H9 (cell line): Measurements from ENCODE around the gene SIDT2. TPM values are rescaled to one million over a fixed set of nuclear protein-coding genes. Genes with fewer than 3 reads are reported as not detected.
"Not testable (repeated sequence)": the region's sequence is repeated elsewhere in the genome, so short reads cannot be mapped to it uniquely, and the experiment has no call there.

Experiments used
- DNase-seq: peaks from one replicate; pipeline ENCODE4 v3.0.0-alpha.2; 2017
- H2AFZ ChIP-seq: one replicate; pipeline ENCODE4 v1.6.1; 2013; ENCODE audit warnings: mild to moderate bottlenecking, low read length, control low read depth, moderate library complexity
- H2AK5ac ChIP-seq: 2 replicates; pipeline ENCODE4 v1.6.1; 2013; ENCODE audit warnings: low read length, control low read depth, mixed read lengths; ENCODE audit not compliant: insufficient read length
- H2BK120ac ChIP-seq: one replicate; pipeline ENCODE4 v1.6.1; 2013; ENCODE audit warnings: low read depth, mild to moderate bottlenecking, low read length, control low read depth, inconsistent platforms; ENCODE audit not compliant: poor library complexity, severe bottlenecking
- H2BK12ac ChIP-seq: 2 replicates; pipeline ENCODE4 v1.6.1; 2013; ENCODE audit warnings: low read length, control low read depth, mixed read lengths, low read depth; ENCODE audit not compliant: insufficient read length
- H2BK15ac ChIP-seq: 2 replicates; pipeline ENCODE4 v1.6.1; 2013; ENCODE audit warnings: low read depth, low read length, control low read depth
- H2BK20ac ChIP-seq: one replicate; pipeline ENCODE4 v1.6.1; 2013; ENCODE audit warnings: low read depth, mild to moderate bottlenecking, low read length, control low read depth, inconsistent platforms; ENCODE audit not compliant: poor library complexity, severe bottlenecking
- H2BK5ac ChIP-seq: 2 replicates; pipeline ENCODE4 v1.6.1; 2013; ENCODE audit warnings: low read length, control low read depth, mixed read lengths; ENCODE audit not compliant: insufficient read length
- H3K14ac ChIP-seq: 2 replicates; pipeline ENCODE4 v1.6.1; 2013; ENCODE audit warnings: low read length, control low read depth; ENCODE audit not compliant: insufficient read depth
- H3K18ac ChIP-seq: 2 replicates; pipeline ENCODE4 v1.6.1; 2013; ENCODE audit warnings: low read depth, mild to moderate bottlenecking, mixed read lengths, low read length, control low read depth; ENCODE audit not compliant: insufficient read length
- H3K23ac ChIP-seq: 2 replicates; pipeline ENCODE4 v1.6.1; 2013; ENCODE audit warnings: low read length, control low read depth, mixed read lengths, low read depth; ENCODE audit not compliant: insufficient read length
- H3K23me2 ChIP-seq: 2 replicates; pipeline ENCODE4 v1.6.1; 2013; ENCODE audit warnings: low read depth, mild to moderate bottlenecking, mixed read lengths, low read length, control low read depth; ENCODE audit not compliant: insufficient read length, poor library complexity, severe bottlenecking
- H3K27ac ChIP-seq: 2 replicates; pipeline ENCODE4 v1.5.1; 2013; ENCODE audit warnings: low read length, control low read depth, mixed read lengths, low read depth; ENCODE audit not compliant: insufficient read length
- H3K27me3 ChIP-seq: 2 replicates; pipeline ENCODE4 v1.6.1; 2013; ENCODE audit warnings: low read length, control low read depth, inconsistent platforms; ENCODE audit not compliant: insufficient read depth
- H3K4ac ChIP-seq: 2 replicates; pipeline ENCODE4 v1.6.1; 2013; ENCODE audit warnings: low read depth, mild to moderate bottlenecking, control low read depth, inconsistent platforms, low read length, moderate library complexity
- H3K4me1 ChIP-seq: 2 replicates; pipeline ENCODE4 v1.6.1; 2013; ENCODE audit warnings: low read length, control low read depth, inconsistent platforms; ENCODE audit not compliant: insufficient read depth
- H3K4me2 ChIP-seq: 2 replicates; pipeline ENCODE4 v1.6.1; 2013; ENCODE audit warnings: low read length, control low read depth, mixed read lengths; ENCODE audit not compliant: insufficient read length, insufficient read depth
- H3K56ac ChIP-seq: 2 replicates; pipeline ENCODE4 v1.6.1; 2013; ENCODE audit warnings: low read depth, mild to moderate bottlenecking, mixed read lengths, low read length, control low read depth; ENCODE audit not compliant: insufficient read length
- H3K79me1 ChIP-seq: 2 replicates; pipeline ENCODE4 v1.6.1; 2013; ENCODE audit warnings: low read depth, mild to moderate bottlenecking, moderate library complexity, low read length, control low read depth, inconsistent platforms; ENCODE audit not compliant: insufficient read depth, poor library complexity, severe bottlenecking
- H3K79me2 ChIP-seq: 2 replicates; pipeline ENCODE4 v1.6.1; 2013; ENCODE audit warnings: low read length, control low read depth, inconsistent platforms; ENCODE audit not compliant: insufficient read depth
- H3K9ac ChIP-seq: 2 replicates; pipeline ENCODE4 v1.6.1; 2013; ENCODE audit warnings: low read length, control low read depth, mixed read lengths; ENCODE audit not compliant: insufficient read length; ENCODE audit errors: extremely low read depth
- H3K9me3 ChIP-seq: one replicate; pipeline ENCODE4 v1.6.1; 2013; ENCODE audit warnings: low read depth, low read length, inconsistent platforms; ENCODE audit not compliant: control insufficient read depth
- H3T11ph ChIP-seq: one replicate; pipeline ENCODE4 v1.6.1; 2013; ENCODE audit warnings: mild to moderate bottlenecking, low read length, control low read depth, inconsistent platforms
- H4K20me1 ChIP-seq: one replicate; pipeline ENCODE4 v1.6.1; 2013; ENCODE audit not compliant: control insufficient read depth, insufficient read length, insufficient read depth
- H4K5ac ChIP-seq: 2 replicates; pipeline ENCODE4 v1.6.1; 2013; ENCODE audit warnings: low read depth, mild to moderate bottlenecking, mixed read lengths, low read length, control low read depth; ENCODE audit not compliant: insufficient read length
- H4K8ac ChIP-seq: replicated peaks from 2 replicates; pipeline ENCODE4 v1.6.1; 2013; ENCODE audit warnings: low read length, control low read depth, mixed read lengths, low read depth; ENCODE audit not compliant: insufficient read length
- H4K91ac ChIP-seq: 2 replicates; pipeline ENCODE4 v1.6.1; 2013; ENCODE audit warnings: low read depth, mild to moderate bottlenecking, moderate library complexity, mixed read lengths, low read length, control low read depth; ENCODE audit not compliant: insufficient read length
- H3K27ac Mint-ChIP-seq, 3 experiments: 2 replicates in 2 of 3; 3 replicates in 1 of 3; pipeline ENCODE4 v1.8.0; 2020 to 2021; ENCODE audit warnings: mixed read lengths in 3 of 3, mild to moderate bottlenecking in 1 of 3, moderate library complexity in 1 of 3
- H3K27me3 Mint-ChIP-seq: 2 replicates; pipeline ENCODE4 v1.8.0; 2021; ENCODE audit warnings: low read depth, mild to moderate bottlenecking, moderate library complexity, mixed read lengths
- H3K36me3 Mint-ChIP-seq, 3 experiments: 2 replicates in 2 of 3; 3 replicates in 1 of 3; pipeline ENCODE4 v1.8.0; 2020 to 2021; ENCODE audit warnings: low read depth in 3 of 3, mixed read lengths in 3 of 3; ENCODE audit not compliant: insufficient read depth in 1 of 3
- H3K4me1 Mint-ChIP-seq, 2 experiments: 2 replicates each; pipeline ENCODE4 v1.8.0; 2020; ENCODE audit warnings: mixed read lengths in 2 of 2
- H3K4me3 Mint-ChIP-seq, 2 experiments: 2 replicates in 1 of 2; 3 replicates in 1 of 2; pipeline ENCODE4 v1.8.0; 2020 to 2021; ENCODE audit warnings: mild to moderate bottlenecking in 2 of 2, mixed read lengths in 2 of 2, moderate library complexity in 1 of 2
- H3K9me3 Mint-ChIP-seq, 2 experiments: 2 replicates in 1 of 2; 3 replicates in 1 of 2; pipeline ENCODE4 v1.8.0; 2020; ENCODE audit warnings: mild to moderate bottlenecking in 2 of 2, mixed read lengths in 2 of 2, moderate library complexity in 1 of 2
- CTCF ChIP-seq: fragments of 200-600 bp; sonication (generic); conservative IDR thresholded peaks from 3 replicates; pipeline ENCODE4 v1.8.0; 2021; ENCODE audit warnings: antibody characterized with exemption, mild to moderate bottlenecking
- WGBS: extraction: QIAGEN DNeasy Blood & Tissue Kit; methylation state at CpG from one replicate; pipeline ENCODE4 v1.1.7; 2013; ENCODE audit warnings: missing lambda C conversion rate, low lambda C conversion rate, mixed read lengths; ENCODE audit not compliant: insufficient read length; ENCODE audit errors: extremely low coverage; 5-methylcytosine and 5-hydroxymethylcytosine counted together
- total RNA-seq: library from RNA; stranded (reverse); gene quantifications from 2 replicates; pipeline ENCODE4 v1.2.1, GENCODE V29; 2021

The SIDT2 gene
- total RNA-seq, 1 experiment from 2014 or later, result 18.3 TPM

GRCh38 chr11:117206859-117207258 is 28.3 kb downstream of the SIDT2 start:
- DNase-seq, result peak; percentile 62
- H4K91ac ChIP-seq, H2BK120ac ChIP-seq, H3K4me1 ChIP-seq, H3T11ph ChIP-seq, H3K27me3 ChIP-seq, H2AFZ ChIP-seq, H2BK12ac ChIP-seq, H2BK20ac ChIP-seq, H3K79me1 ChIP-seq, H3K14ac ChIP-seq, H3K9me3 Mint-ChIP-seq, H3K27ac Mint-ChIP-seq, H3K9ac ChIP-seq, H3K56ac ChIP-seq, H3K4me1 Mint-ChIP-seq, H2AK5ac ChIP-seq, H3K4me2 ChIP-seq, H4K5ac ChIP-seq, H3K27me3 Mint-ChIP-seq, H4K8ac ChIP-seq, H3K4me3 Mint-ChIP-seq, H3K23ac ChIP-seq, H3K18ac ChIP-seq, H2BK5ac ChIP-seq, H3K79me2 ChIP-seq, H3K9me3 ChIP-seq, H4K20me1 ChIP-seq, H3K23me2 ChIP-seq, H3K4ac ChIP-seq, H3K27ac ChIP-seq, H2BK15ac ChIP-seq: not testable (repeated sequence)
- no CpG with 5 or more reads among the region's 11 CpGs for WGBS
- TF ChIP-seq CTCF, result peak; percentile 22; the same call in 2 of the 3 replicates
- peaks cover 10 to 32% (median 29%) of the 10 kb centered on the region in 3 experiments; a peak in 6 of 7 replicates for H3K36me3 Mint-ChIP-seq

GRCh38 chr11:117207481-117207880 is 28.9 kb downstream of the SIDT2 start:
- not testable (repeated sequence) for H3K9me3 Mint-ChIP-seq, H4K91ac ChIP-seq, H2AFZ ChIP-seq, H3K79me2 ChIP-seq, H3K14ac ChIP-seq, H3K56ac ChIP-seq, H3K4me1 Mint-ChIP-seq, H4K20me1 ChIP-seq, H3K23ac ChIP-seq, H2BK15ac ChIP-seq, H3K4me1 ChIP-seq, H3K79me1 ChIP-seq, H3K4me2 ChIP-seq, H4K8ac ChIP-seq, H3K9me3 ChIP-seq, H3K23me2 ChIP-seq, H3K4me3 Mint-ChIP-seq, H3K9ac ChIP-seq, H3K4ac ChIP-seq, H3K27me3 Mint-ChIP-seq, H2BK5ac ChIP-seq, DNase-seq, H2BK12ac ChIP-seq, H3T11ph ChIP-seq, H3K27ac Mint-ChIP-seq, H3K27ac ChIP-seq, H3K18ac ChIP-seq, H2BK120ac ChIP-seq, H2BK20ac ChIP-seq, H4K5ac ChIP-seq, H3K27me3 ChIP-seq, H2AK5ac ChIP-seq
- no CpG with 5 or more reads among the region's 5 CpGs for WGBS
- H3K36me3 Mint-ChIP-seq, result peaks cover 10 to 32% (median 29%) of the 10 kb centered on the region in 3 experiments; a peak in 6 of 7 replicates
